AG09309 (cell line): Measurements from ENCODE around the gene PODXL2.

Experiments
- DNase-seq: peaks from one replicate; pipeline ENCODE4 v3.0.0-alpha.2; 2010; ENCODE audit warnings: low read depth
- H3K4me3 ChIP-seq: 2 replicates; pipeline ENCODE4 v1.5.1; 2011; ENCODE audit warnings: mild to moderate bottlenecking, low read depth, low read length, moderate library complexity; ENCODE audit not compliant: control insufficient read depth
- TF ChIP-seq, protein P1 (sequence below): IDR thresholded peaks from 2 replicates; pipeline ENCODE4 v1.5.1; 2011; ENCODE audit warnings: mild to moderate bottlenecking, low read depth, low read length, inconsistent platforms; ENCODE audit not compliant: insufficient read depth, control insufficient read depth; ENCODE audit errors: missing control alignments

Gene PODXL2

DNA sequence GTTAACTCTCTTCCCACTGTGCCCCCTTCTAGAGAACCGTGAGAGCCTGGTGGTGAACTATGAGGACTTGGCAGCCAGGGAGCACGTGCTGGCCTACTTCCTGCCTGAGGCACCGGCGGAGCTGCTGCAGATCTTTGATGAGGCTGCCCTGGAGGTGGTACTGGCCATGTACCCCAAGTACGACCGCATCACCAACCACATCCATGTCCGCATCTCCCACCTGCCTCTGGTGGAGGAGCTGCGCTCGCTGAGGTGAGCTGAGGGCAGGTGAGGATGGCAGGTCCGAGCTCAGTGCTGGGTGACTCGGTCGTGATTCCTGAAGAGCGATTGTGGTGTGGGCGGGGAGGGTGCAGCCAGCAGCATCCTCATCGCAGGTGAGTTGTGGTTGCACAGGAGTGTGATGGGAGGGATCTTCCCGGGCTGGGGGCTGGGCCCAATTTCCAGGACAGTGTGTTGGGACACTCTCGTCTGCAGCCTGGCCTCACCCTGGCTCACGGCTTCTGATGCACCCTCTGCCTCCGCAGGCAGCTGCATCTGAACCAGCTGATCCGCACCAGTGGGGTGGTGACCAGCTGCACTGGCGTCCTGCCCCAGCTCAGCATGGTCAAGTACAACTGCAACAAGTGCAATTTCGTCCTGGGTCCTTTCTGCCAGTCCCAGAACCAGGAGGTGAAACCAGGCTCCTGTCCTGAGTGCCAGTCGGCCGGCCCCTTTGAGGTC is 22.7 kb upstream of the PODXL2 start:
- DNase-seq, result no peak
- TF ChIP-seq, protein P1, sequence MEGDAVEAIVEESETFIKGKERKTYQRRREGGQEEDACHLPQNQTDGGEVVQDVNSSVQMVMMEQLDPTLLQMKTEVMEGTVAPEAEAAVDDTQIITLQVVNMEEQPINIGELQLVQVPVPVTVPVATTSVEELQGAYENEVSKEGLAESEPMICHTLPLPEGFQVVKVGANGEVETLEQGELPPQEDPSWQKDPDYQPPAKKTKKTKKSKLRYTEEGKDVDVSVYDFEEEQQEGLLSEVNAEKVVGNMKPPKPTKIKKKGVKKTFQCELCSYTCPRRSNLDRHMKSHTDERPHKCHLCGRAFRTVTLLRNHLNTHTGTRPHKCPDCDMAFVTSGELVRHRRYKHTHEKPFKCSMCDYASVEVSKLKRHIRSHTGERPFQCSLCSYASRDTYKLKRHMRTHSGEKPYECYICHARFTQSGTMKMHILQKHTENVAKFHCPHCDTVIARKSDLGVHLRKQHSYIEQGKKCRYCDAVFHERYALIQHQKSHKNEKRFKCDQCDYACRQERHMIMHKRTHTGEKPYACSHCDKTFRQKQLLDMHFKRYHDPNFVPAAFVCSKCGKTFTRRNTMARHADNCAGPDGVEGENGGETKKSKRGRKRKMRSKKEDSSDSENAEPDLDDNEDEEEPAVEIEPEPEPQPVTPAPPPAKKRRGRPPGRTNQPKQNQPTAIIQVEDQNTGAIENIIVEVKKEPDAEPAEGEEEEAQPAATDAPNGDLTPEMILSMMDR, result no peak
- no peak overlapping the region for H3K4me3 ChIP-seq

DNA sequence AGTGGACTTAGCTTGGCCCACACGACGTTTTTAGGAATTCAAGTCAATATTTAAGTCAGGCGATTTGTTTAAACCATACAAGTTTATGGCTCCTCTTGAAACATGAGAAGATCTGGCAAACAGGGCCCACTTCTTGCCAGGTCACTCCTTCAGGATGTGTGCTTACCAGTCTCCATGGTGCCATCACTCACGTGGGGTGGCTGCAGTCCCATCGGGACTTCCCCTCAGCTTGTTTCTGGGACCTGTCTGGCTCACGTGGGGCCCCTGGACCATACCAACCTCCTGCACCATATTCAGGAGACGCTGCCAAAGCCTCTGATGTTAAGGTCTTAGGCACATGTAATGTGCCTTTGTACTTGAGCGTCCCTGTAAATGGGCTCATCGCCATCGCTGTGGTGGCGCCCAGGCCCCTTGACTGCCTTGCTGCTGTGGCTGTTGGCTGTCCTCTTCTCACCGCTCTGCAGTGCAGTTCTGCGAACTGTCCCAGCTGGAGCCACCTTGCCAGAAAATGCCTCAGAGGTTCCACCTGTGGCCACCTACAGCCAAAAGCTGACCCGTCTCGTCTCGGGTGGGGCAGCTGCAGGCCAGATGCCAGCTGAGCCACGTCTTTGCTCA is 21.9 kb upstream of the PODXL2 start:
- H3K4me3 ChIP-seq, result no peak overlapping the region
- TF ChIP-seq, protein P1, result no peak
- no peak for DNase-seq

DNA sequence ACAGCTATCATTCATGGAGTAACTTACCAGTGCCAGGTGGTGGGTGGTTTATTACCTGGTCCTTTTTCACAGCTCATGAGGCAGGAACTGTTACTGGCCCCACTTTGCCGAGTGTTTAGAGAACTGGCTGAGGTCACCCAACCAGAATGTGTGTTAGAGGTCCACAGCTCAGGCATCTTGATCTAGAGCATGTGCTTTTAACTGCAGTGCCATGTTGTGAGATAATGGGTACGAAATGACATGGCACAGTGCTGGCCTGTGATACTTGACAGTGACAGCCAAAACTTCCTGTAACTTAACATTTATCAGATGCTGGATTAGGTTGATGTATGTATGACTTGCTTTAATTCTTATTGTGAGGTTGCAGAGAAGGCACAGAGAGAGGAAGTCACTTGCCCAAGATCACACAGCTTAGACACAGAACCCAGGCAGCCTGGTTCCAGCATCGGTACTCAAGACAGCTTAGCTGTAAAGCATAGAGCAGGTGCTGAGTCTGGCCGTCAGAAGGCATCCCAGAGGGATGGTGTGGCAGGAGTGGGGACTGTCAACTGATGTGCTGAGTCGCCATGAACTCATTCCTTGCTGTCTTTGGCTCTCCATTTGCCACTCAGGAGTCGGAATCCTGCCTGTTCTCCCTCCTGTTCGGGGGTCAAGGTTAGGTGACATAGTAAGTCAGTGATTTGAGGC is 21.2 kb upstream of the PODXL2 start:
- H3K4me3 ChIP-seq, result no peak overlapping the region
- no peak for DNase-seq
- TF ChIP-seq, protein P1, result no peak

DNA sequence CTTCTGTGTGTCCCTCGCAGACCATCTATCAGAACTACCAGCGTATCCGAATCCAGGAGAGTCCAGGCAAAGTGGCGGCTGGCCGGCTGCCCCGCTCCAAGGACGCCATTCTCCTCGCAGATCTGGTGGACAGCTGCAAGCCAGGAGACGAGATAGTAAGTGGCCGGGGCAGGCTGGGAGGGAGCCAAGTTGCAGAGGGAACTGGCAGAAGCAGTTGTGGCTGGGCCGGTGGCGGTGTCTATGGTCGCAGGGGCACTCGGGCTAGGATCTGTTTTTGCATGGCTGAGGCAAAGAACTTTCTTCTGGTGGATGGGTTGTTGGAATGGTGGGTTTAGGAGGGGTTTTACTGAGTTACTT is 20.6 kb upstream of the PODXL2 start:
- H3K4me3 ChIP-seq, result no peak overlapping the region
- DNase-seq, result no peak
- TF ChIP-seq, protein P1, result no peak

DNA sequence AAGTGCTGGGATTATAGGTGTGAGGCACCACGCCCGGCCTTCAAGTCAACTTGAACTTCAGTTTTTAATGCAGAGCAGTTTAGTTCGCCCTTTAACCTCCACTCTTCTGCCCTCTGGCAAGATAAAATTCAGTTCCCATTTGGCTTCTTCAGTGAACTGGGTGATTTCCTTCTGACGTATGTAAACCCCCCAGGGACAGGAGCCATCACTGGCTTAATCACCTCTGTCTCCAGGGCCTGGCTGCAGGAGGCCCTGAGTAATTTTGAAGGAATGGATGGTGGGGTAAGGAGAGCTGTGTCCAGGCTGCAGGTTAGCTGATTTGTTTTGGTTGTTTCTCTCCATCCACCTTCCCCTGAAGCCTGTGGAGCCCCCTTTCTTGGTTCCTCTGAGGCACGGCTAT is 18.9 kb upstream of the PODXL2 start:
- H3K4me3 ChIP-seq, result no peak overlapping the region
- no peak for DNase-seq
- TF ChIP-seq, protein P1, result no peak

DNA sequence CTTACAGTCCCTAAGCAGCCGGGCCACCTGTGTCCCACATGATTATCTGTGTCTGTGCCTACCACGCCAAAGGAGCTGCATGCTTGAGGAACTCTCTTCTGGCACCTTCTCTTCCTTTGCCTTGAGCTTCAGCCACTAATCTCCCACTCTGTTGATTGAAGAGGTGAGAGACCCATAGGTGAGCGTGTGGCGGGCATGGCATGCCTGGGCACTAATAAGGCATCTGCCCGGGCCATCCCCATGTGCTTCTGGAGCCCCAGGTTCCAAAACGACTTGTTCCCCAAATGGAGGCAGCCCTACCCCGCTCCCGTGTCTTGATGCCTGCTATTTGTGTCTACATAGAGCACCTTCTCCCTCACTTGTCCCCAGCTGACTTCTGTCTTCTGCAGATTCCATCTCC is 17.7 kb upstream of the PODXL2 start:
- TF ChIP-seq, protein P1, result no peak
- no peak for DNase-seq
- no peak overlapping the region for H3K4me3 ChIP-seq
